GM19455 (cell line): ENCODE measurements around the gene DHX15.
A peak's percentile ranks its signal among the peaks of the same experiment; 100 is the strongest.

ENCODE experiments used
- ATAC-seq: cut with Tn5 transposase; IDR thresholded peaks from one replicate; pipeline ENCODE4 v1.9.1; 2021; ENCODE audit not compliant: unreplicated experiment

DHX15 gene

GRCh38 chr4:24495388-24495787 is 89.0 kb downstream of the DHX15 start:
- no peak for ATAC-seq

DNA sequence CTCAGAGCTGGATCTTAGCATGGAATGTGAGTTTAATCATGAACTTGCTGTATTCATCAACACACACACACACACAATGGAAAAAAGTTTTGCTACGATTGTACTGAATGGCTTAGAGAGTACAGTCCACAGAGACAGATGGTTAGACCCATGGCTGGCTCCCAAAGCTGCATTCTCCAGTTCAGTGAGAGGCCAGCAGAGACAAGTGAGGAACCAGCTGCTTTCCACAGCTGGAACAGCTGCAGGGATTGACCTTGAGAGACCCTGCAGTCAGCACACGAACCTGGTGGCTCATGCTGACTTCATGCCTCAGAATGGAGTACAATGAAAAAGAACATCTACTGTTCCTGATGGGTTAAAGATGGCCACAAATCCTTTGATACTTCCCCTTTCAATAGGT is 94.5 kb downstream of the DHX15 start:
- ATAC-seq: no peak

- ATAC-seq: peak; percentile 76
Measured at GRCh38 chr4:24488399-24489164, 95.8 kb downstream of the DHX15 start.

- ATAC-seq: no peak
Measured at GRCh38 chr4:24482871-24483270, 101.5 kb downstream of the DHX15 start.

GRCh38 chr4:24477919-24478318 is 106.4 kb downstream of the DHX15 start:
- ATAC-seq: no peak
